ENCODE data around the gene HNRNPA0. TPM values are rescaled to one million over a fixed set of nuclear protein-coding genes. Genes with fewer than 3 reads are reported as not detected.
A peak's percentile ranks its signal among the peaks of the same experiment; 100 is the strongest.

Gene HNRNPA0
- total RNA-seq, 4 donors from 2014 or later, result 6.0 to 10.8 (median 9.0) TPM

GRCh38 chr5:137737349-137738131, 16.6 kb downstream of the HNRNPA0 start:
- peak overlapping the region in 2 of 4 donors; percentile 11 to 21 for H3K27ac ChIP-seq
- TF ChIP-seq POLR2AphosphoS5 (IDR thresholded peaks at IDR 0.05) (no peak), EP300 (IDR thresholded peaks at IDR 0.05; ENCODE audit: low read depth) (no peak), POLR2A (IDR thresholded peaks at IDR 0.05) (no peak), CTCF (IDR thresholded peaks at IDR 0.05) (no peak)
- peaks cover 0 to 37% (median 15%) of the 10 kb centered on the region in 4 donors for H3K4me1 ChIP-seq
- H3K27me3 ChIP-seq, result no peaks in the 10 kb centered on the region
- in situ Hi-C loops (cut with MboI; ENCODE audit: low pct_ligation_motif_present in 1 of 4, low pct_unique_long_range_greater_than_20kb in 1 of 4, low sequenced_read_pairs in 3 of 4) (loop anchor here in 2 of 4 donors (10.0 to 25.0 kb wide), 2 partner anchors 83 to 100 kb away; no protein-coding TSS in a partner anchor), intact Hi-C loops (cut with DNase I; ENCODE audit: low total_unique reads) (no loop called here)
- peak; percentile 47 for DNase-seq
- 52% methylated on average over 3 to 5 of the region's 5 CpGs for WGBS, 2 donors (ENCODE audit: low coverage in 1 of 2)
- H3K9me3 ChIP-seq, result no peaks in the 10 kb centered on the region
- H3K4me3 ChIP-seq, result no peak overlapping the region
- H3K36me3 ChIP-seq, result no peaks in the 10 kb centered on the region

GRCh38 chr5:137736496-137736895, 17.7 kb downstream of the HNRNPA0 start:
- Histone ChIP-seq H3K4me1 (peaks cover 0 to 35% (median 15%) of the 10 kb centered on the region in 4 donors), H3K27me3 (no peaks in the 10 kb centered on the region), H3K36me3 (no peaks in the 10 kb centered on the region), H3K27ac (peak overlapping the region in 2 of 4 donors; percentile 60 to 65), H3K4me3 (no peak overlapping the region), H3K9me3 (no peaks in the 10 kb centered on the region)
- TF ChIP-seq POLR2A (IDR thresholded peaks at IDR 0.05) (no peak), EP300 (IDR thresholded peaks at IDR 0.05; ENCODE audit: low read depth) (no peak), POLR2AphosphoS5 (IDR thresholded peaks at IDR 0.05) (no peak), CTCF (IDR thresholded peaks at IDR 0.05) (no peak)
- 67 to 69% methylated on average over 1 of the region's 1 CpG for WGBS, 2 donors (ENCODE audit: low coverage in 1 of 2)
- intact Hi-C loops (cut with DNase I; ENCODE audit: low total_unique reads), result no loop called here
- DNase-seq, result no peak
- in situ Hi-C loops (cut with MboI; ENCODE audit: low pct_ligation_motif_present in 1 of 4, low pct_unique_long_range_greater_than_20kb in 1 of 4, low sequenced_read_pairs in 3 of 4), result loop anchor here in 2 of 4 donors (10.0 to 25.0 kb wide), 2 partner anchors 82 to 99 kb away; no protein-coding TSS in a partner anchor

GRCh38 chr5:137735555-137736284, 18.4 kb downstream of the HNRNPA0 start, which contains the start of gene KLHL3:
Gene KLHL3 (minus strand): TSS chr5:137736089. CDS start chr5:137735646, 443 bp downstream.
- WGBS, 2 donors (ENCODE audit: low coverage in 1 of 2), result 10 to 17% methylated on average over 1 to 12 of the region's 12 CpGs
- peak in 1 of 5 experiments; percentile 26 for TF ChIP-seq CTCF (IDR thresholded peaks at IDR 0.05)
- no peak for TF ChIP-seq POLR2AphosphoS5 (IDR thresholded peaks at IDR 0.05)
- Histone ChIP-seq H3K27ac (peak within 1 kb of the TSS; percentile 13 to 65 (median 56)), H3K4me1 (peaks cover 0 to 34% (median 15%) of the 10 kb centered on the region in 4 donors), H3K4me3 (peak within 1 kb of the TSS; percentile 8 to 41 (median 26)), H3K36me3 (no peaks in the 10 kb centered on the region), H3K27me3 (no peaks in the 10 kb centered on the region), H3K9me3 (no peaks in the 10 kb centered on the region)
- intact Hi-C loops (cut with DNase I; ENCODE audit: low total_unique reads) (no loop called here), in situ Hi-C loops (cut with MboI; ENCODE audit: low pct_ligation_motif_present in 1 of 4, low pct_unique_long_range_greater_than_20kb in 1 of 4, low sequenced_read_pairs in 3 of 4) (loop anchor here in 2 of 4 donors (10.0 to 25.0 kb wide), 2 partner anchors 81 to 98 kb away; no protein-coding TSS in a partner anchor)
- DNase-seq, result peak; percentile 41

Data from transverse colon (tissue), 4 donors.